Sigmoid colon (tissue), 4 donors: ENCODE data around the gene SETBP1.

Experiments used
- EP300 ChIP-seq, 4 donors: sonication (generic); formaldehyde crosslinking; IDR thresholded peaks; one replicate each; pipeline ENCODE4 v1.6.1; 2017; ENCODE audit warnings: antibody characterized with exemption in 4 of 4
- POLR2A ChIP-seq, 2 donors: fragments of 450-650 bp; IDR thresholded peaks; one replicate each; pipeline ENCODE4 v1.6.1; 2016; ENCODE audit warnings: antibody characterized with exemption in 2 of 2, mild to moderate bottlenecking in 2 of 2, moderate library complexity in 2 of 2
- POLR2AphosphoS5 ChIP-seq, 4 donors: sonication (generic); formaldehyde crosslinking; IDR thresholded peaks; one replicate each; pipeline ENCODE4 v1.6.1; 2017; ENCODE audit warnings: antibody characterized with exemption in 4 of 4
- TF ChIP-seq, protein P1 (sequence below), 4 experiments: fragments of 450-650 bp in 3 of 4; fragments of 200-600 bp in 1 of 4; IDR thresholded peaks; one replicate each; pipeline ENCODE4 v1.5.1; 2016 to 2019; ENCODE audit warnings: antibody characterized with exemption in 4 of 4, mild to moderate bottlenecking in 3 of 4, moderate library complexity in 2 of 4

DNA sequence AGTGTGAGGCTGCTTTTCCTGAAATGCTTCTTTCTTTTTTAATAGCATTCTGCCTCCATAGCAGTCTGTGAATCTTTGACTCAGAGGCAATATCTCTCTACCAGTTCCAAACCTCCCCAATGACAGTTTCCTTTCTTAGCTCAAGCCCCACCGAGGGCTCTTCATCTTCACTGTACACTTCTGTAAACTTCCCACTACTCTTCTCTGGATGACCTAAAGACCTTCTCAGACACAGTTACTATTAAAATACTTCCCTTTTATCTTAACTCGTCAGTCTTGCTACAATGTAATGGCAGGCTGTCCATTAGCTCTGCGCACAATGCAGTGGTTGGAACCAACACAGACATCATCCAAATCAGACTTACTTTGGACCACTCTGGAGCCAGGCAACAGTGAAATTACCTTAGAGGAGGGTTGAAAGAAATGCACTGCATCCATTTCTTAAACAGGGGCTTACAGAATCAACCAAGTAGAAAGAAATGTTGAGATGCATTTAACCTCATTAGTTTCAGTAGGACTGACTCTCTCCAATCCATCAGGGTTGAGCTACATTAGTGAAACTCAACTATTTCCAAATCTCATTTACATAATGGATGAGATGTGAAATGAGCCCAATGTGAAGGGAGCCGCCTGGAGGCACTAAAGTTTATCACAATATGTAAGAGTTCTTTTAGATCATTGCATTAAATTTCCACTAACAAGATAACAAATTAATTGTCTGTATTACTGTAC is 343.8 kb downstream of the SETBP1 start:
- TF ChIP-seq, protein P1, sequence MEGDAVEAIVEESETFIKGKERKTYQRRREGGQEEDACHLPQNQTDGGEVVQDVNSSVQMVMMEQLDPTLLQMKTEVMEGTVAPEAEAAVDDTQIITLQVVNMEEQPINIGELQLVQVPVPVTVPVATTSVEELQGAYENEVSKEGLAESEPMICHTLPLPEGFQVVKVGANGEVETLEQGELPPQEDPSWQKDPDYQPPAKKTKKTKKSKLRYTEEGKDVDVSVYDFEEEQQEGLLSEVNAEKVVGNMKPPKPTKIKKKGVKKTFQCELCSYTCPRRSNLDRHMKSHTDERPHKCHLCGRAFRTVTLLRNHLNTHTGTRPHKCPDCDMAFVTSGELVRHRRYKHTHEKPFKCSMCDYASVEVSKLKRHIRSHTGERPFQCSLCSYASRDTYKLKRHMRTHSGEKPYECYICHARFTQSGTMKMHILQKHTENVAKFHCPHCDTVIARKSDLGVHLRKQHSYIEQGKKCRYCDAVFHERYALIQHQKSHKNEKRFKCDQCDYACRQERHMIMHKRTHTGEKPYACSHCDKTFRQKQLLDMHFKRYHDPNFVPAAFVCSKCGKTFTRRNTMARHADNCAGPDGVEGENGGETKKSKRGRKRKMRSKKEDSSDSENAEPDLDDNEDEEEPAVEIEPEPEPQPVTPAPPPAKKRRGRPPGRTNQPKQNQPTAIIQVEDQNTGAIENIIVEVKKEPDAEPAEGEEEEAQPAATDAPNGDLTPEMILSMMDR (IDR thresholded peaks at IDR 0.05): no peak
- TF ChIP-seq POLR2AphosphoS5 (IDR thresholded peaks at IDR 0.05) (no peak), POLR2A (IDR thresholded peaks at IDR 0.05) (no peak), EP300 (IDR thresholded peaks at IDR 0.05) (no peak)
